Measurements from ENCODE around the gene SAMD1. TPM values are rescaled to one million over a fixed set of nuclear protein-coding genes. Genes with fewer than 3 reads are reported as not detected.

SAMD1 gene
- total RNA-seq, 1 experiment from 2014 or later = 47.1 TPM

DNA sequence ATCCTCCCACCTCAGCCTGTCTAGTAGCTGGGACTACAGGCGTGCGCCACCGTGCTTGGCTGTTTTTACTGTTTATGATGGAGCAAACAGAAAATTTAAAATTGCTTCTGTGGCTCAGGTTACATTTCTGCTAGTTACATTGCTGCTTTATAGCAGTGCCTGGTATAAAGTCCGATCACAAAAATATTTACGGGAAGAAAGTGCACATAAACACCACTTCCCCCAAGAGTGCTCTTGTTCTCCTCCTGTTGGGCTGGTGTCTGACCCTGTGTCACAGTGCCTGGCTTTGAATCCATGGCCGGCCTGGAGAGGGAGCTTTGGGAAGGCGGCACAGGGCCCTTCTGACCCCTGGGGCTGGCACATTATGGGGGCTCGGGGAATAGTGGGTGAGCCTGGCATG, 15.1 kb upstream of the SAMD1 start:
- no peak overlapping the region for H3K27ac Mint-ChIP-seq (ENCODE audit: unreplicated experiment)
- Histone ChIP-seq H3K9me3 (no peaks in the 10 kb centered on the region), H3K4me3 (ENCODE audit: low read depth, low read length) (no peak overlapping the region), H3K36me3 (ENCODE audit: control insufficient read depth, insufficient read depth, low read length) (no peaks in the 10 kb centered on the region), H3K4me1 (no peaks in the 10 kb centered on the region), H3K27me3 (replicated peaks; ENCODE audit: control insufficient read depth, insufficient read depth, low read length) (no peaks in the 10 kb centered on the region)
- H3K36me3 Mint-ChIP-seq (ENCODE audit: insufficient read depth, unreplicated experiment) = no peaks in the 10 kb centered on the region
- DNase-seq = no peak
- POLR2A ChIA-PET = no interaction called here
- no peaks in the 10 kb centered on the region for H3K4me1 Mint-ChIP-seq (ENCODE audit: low read depth, unreplicated experiment)
- TF ChIP-seq, protein P1, sequence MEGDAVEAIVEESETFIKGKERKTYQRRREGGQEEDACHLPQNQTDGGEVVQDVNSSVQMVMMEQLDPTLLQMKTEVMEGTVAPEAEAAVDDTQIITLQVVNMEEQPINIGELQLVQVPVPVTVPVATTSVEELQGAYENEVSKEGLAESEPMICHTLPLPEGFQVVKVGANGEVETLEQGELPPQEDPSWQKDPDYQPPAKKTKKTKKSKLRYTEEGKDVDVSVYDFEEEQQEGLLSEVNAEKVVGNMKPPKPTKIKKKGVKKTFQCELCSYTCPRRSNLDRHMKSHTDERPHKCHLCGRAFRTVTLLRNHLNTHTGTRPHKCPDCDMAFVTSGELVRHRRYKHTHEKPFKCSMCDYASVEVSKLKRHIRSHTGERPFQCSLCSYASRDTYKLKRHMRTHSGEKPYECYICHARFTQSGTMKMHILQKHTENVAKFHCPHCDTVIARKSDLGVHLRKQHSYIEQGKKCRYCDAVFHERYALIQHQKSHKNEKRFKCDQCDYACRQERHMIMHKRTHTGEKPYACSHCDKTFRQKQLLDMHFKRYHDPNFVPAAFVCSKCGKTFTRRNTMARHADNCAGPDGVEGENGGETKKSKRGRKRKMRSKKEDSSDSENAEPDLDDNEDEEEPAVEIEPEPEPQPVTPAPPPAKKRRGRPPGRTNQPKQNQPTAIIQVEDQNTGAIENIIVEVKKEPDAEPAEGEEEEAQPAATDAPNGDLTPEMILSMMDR (IDR thresholded peaks at IDR 0.05; ENCODE audit: insufficient read depth in 1 of 2, low read depth in 1 of 2, low read length in 1 of 2, severe bottlenecking in 1 of 2, unreplicated experiment in 1 of 2) = no peak
- no peak overlapping the region for H3K4me3 Mint-ChIP-seq (ENCODE audit: unreplicated experiment)
- BruUV-seq (replicated peaks) = no TSS peak
- intact Hi-C loops (cut with micrococcal nuclease; ENCODE audit: unreplicated experiment) = no loop called here
- CTCF ChIA-PET = no interaction called here
- H3K9me3 Mint-ChIP-seq (ENCODE audit: unreplicated experiment) = no peaks in the 10 kb centered on the region
- H3K27me3 Mint-ChIP-seq (ENCODE audit: insufficient read depth, unreplicated experiment) = no peaks in the 10 kb centered on the region

DNA sequence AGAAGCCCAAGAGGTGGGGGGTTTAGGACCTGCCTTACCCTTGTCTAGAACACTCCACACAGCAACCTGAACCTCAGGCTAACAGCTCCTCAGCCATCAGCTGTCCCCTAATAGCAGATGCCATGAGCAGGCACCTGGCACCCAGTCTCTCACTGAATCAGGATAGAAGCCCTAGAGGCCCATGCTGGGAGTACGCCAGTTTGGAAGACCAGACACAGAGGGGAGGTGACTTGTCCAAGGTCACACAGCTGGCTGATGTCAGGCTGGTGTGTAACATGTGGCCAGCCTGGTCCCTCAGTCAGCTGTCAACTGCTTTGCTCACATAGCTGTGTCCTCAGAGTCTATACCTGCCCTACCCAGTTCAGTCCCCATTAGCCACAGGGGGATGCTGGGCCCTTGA, 12.8 kb upstream of the SAMD1 start:
- ChIA-PET CTCF (no interaction called here), POLR2A (no interaction called here)
- no peaks in the 10 kb centered on the region for H3K9me3 Mint-ChIP-seq (ENCODE audit: unreplicated experiment)
- no peaks in the 10 kb centered on the region for H3K9me3 ChIP-seq
- DNase-seq = no peak
- H3K36me3 ChIP-seq (ENCODE audit: control insufficient read depth, insufficient read depth, low read length) = no peaks in the 10 kb centered on the region
- H3K27me3 Mint-ChIP-seq (ENCODE audit: insufficient read depth, unreplicated experiment) = no peaks in the 10 kb centered on the region
- TF ChIP-seq, protein P1 (IDR thresholded peaks at IDR 0.05; ENCODE audit: insufficient read depth in 1 of 2, low read depth in 1 of 2, low read length in 1 of 2, severe bottlenecking in 1 of 2, unreplicated experiment in 1 of 2) = no peak
- intact Hi-C loops (cut with micrococcal nuclease; ENCODE audit: unreplicated experiment) = no loop called here
- no TSS peak for BruUV-seq (replicated peaks)
- H3K4me3 ChIP-seq (ENCODE audit: low read depth, low read length) = no peak overlapping the region
- no peaks in the 10 kb centered on the region for H3K27me3 ChIP-seq (replicated peaks; ENCODE audit: control insufficient read depth, insufficient read depth, low read length)
- H3K36me3 Mint-ChIP-seq (ENCODE audit: insufficient read depth, unreplicated experiment) = peaks cover under 1% of the 10 kb centered on the region
- no peaks in the 10 kb centered on the region for H3K4me1 Mint-ChIP-seq (ENCODE audit: low read depth, unreplicated experiment)
- no peak overlapping the region for H3K4me3 Mint-ChIP-seq (ENCODE audit: unreplicated experiment)
- no peak overlapping the region for H3K27ac Mint-ChIP-seq (ENCODE audit: unreplicated experiment)
- no peaks in the 10 kb centered on the region for H3K4me1 ChIP-seq

DNA sequence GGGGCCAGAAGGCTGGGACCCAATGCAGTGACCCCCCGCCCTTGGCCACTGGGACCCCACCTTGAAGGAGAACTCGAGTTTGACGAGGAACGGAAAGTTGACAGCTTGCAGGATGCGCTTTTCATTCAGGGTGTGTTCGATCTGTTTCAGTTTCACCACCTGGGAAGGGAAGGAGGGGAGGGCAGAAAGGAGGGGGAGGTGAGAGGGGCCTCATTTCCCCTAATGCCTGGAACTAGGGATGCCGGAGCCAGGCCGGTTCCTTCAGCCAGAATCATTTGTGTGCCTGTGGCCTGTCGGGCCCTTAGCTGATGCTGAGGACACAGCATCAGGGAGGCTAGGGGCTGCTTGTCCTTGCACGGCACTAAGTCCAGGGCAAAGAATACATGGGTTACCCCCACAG, 12.2 kb upstream of the SAMD1 start:
- Histone ChIP-seq H3K4me3 (ENCODE audit: low read depth, low read length) (no peak overlapping the region), H3K36me3 (ENCODE audit: control insufficient read depth, insufficient read depth, low read length) (no peaks in the 10 kb centered on the region), H3K27me3 (replicated peaks; ENCODE audit: control insufficient read depth, insufficient read depth, low read length) (no peaks in the 10 kb centered on the region), H3K9me3 (no peaks in the 10 kb centered on the region), H3K4me1 (no peaks in the 10 kb centered on the region)
- no peak for DNase-seq
- ChIA-PET POLR2A (no interaction called here), CTCF (no interaction called here)
- Mint-ChIP-seq H3K4me3 (ENCODE audit: unreplicated experiment) (no peak overlapping the region), H3K36me3 (ENCODE audit: insufficient read depth, unreplicated experiment) (peaks cover 6% of the 10 kb centered on the region), H3K27me3 (ENCODE audit: insufficient read depth, unreplicated experiment) (no peaks in the 10 kb centered on the region), H3K4me1 (ENCODE audit: low read depth, unreplicated experiment) (no peaks in the 10 kb centered on the region), H3K27ac (ENCODE audit: unreplicated experiment) (no peak overlapping the region), H3K9me3 (ENCODE audit: unreplicated experiment) (no peaks in the 10 kb centered on the region)
- TF ChIP-seq, protein P1 (IDR thresholded peaks at IDR 0.05; ENCODE audit: insufficient read depth in 1 of 2, low read depth in 1 of 2, low read length in 1 of 2, severe bottlenecking in 1 of 2, unreplicated experiment in 1 of 2) = no peak
- no TSS peak for BruUV-seq (replicated peaks)
- intact Hi-C loops (cut with micrococcal nuclease; ENCODE audit: unreplicated experiment) = no loop called here
